GM12875 (cell line): ENCODE measurements around the gene FCRLA.

Source experiments
- H3K4me3 ChIP-seq: one replicate; pipeline ENCODE4 v1.5.1; 2011; ENCODE audit warnings: low read depth, low read length, control low read depth
- CTCF ChIP-seq: IDR thresholded peaks from 2 replicates; pipeline ENCODE4 v1.5.1; 2011; ENCODE audit warnings: low read depth, mild to moderate bottlenecking, control low read depth, inconsistent platforms, low read length, moderate library complexity, borderline replicate concordance; ENCODE audit not compliant: insufficient read depth

The FCRLA gene

GRCh38 chr1:161720422-161720821 lies 13.4 kb downstream of the FCRLA start:
- no peak overlapping the region for H3K4me3 ChIP-seq
- no peak for TF ChIP-seq CTCF

GRCh38 chr1:161720956-161721737 lies 14.1 kb downstream of the FCRLA start, which contains the start of gene FCRLB:
FCRLB (plus strand) TSS chr1:161721544; CDS start chr1:161722673, 1,129 bp downstream.
- TF ChIP-seq CTCF, result no peak
- H3K4me3 ChIP-seq, result no peak within 1 kb of the TSS

- no peak for TF ChIP-seq CTCF
- H3K4me3 ChIP-seq, result no peak overlapping the region
Observed at GRCh38 chr1:161721738-161722343, 14.8 kb downstream of the FCRLA start.

- H3K4me3 ChIP-seq, result no peak overlapping the region
- no peak for TF ChIP-seq CTCF
Observed at GRCh38 chr1:161722406-161722805, 15.4 kb downstream of the FCRLA start.

- TF ChIP-seq CTCF, result no peak
- H3K4me3 ChIP-seq, result no peak overlapping the region
Observed at GRCh38 chr1:161723459-161724141, 16.6 kb downstream of the FCRLA start.

- peak overlapping the region; percentile 96 for H3K4me3 ChIP-seq
Observed at GRCh38 chr1:161725258-161725907, 18.4 kb downstream of the FCRLA start.

- peak overlapping the region; percentile 96 for H3K4me3 ChIP-seq
- 0 out of 2 replicates have a peak, but pooled peaks have one; percentile 14 for TF ChIP-seq CTCF
Observed at GRCh38 chr1:161725908-161726472, 19.0 kb downstream of the FCRLA start.
